Right ventricle myocardium superior (tissue), 1 donor: Measurements from ENCODE around the gene ANK2. TPM values are rescaled to one million over a fixed set of nuclear protein-coding genes. Genes with fewer than 3 reads are reported as not detected.
A peak's percentile ranks its signal among the peaks of the same experiment; 100 is the strongest.
"Not testable (repeated sequence)": the region's sequence is repeated elsewhere in the genome, so short reads cannot be mapped to it uniquely, and the experiment has no call there.

ENCODE experiments used
- ATAC-seq: fragments of 200-7000 bp; cut with Tn5 transposase; one replicate; pipeline ENCODE4 v1.9.1; 2020; ENCODE audit warnings: mild to moderate bottlenecking; ENCODE audit not compliant: poor library complexity
- DNase-seq: peaks from one replicate; pipeline ENCODE4 v3.0.0-alpha.2; 2020
- intact Hi-C: fragments of 100-400 bp; cut with DNase I; formaldehyde crosslinking; loops from one replicate; pipeline ENCODE4 v1.11.2; 2022
- total RNA-seq: library from RNA; stranded (reverse); fragmentation: NEBNext Ultra II Directional; extraction: Animal tissue kit (Norgen Biotek cat#: 25700); gene quantifications from one replicate; pipeline ENCODE4 v1.2.1, GENCODE V29; 2021
- donor health status: DM: no; HTN: yes; CAD: no; lungs with severe emphysema.

The ANK2 gene
- total RNA-seq, 1 donor from 2014 or later: 289 TPM

DNA sequence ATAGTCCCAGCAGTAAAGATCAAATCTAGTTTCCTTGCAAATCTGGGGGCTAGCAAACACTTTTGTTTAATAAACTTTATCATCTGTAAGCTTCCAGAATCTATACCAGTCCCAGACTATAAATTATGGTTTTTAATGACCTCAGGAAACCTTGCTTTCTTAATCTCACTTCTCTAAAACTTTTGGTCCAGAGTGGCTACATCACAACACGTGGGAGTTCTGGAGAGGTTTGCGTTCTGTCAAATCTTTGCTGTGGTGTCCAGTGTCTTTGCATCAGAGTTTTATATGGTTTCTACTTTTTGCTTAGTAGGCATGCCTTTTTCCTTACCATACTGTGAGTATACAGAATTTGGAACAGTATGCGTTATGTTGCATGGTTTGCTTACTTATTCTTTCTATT is 193.9 kb downstream of the ANK2 start:
- DNase-seq (no peak), ATAC-seq (no peak)
- intact Hi-C loops: loop anchor here (10.0 kb wide), 1 partner anchor 139 kb away; no protein-coding TSS in a partner anchor

DNA sequence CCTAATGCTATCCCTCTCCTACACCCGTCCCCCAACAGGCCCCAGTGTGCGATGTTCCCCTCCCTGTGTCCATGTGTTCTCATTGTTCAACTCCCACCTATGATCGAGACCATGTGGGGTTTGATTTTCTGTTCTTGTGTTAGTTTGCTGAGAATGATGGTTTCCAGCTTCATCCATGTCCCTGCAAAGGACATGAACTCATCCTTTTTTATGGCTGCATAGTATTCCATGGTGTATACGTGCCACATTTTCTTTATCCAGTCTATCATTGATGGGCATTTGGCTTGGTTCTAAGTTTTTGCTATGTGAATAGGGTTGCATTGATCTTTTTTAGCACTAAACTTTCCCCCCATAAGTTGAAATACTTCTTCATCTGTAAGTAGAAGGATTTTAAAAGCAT is 195.3 kb downstream of the ANK2 start:
- not testable (repeated sequence) for ATAC-seq

DNA sequence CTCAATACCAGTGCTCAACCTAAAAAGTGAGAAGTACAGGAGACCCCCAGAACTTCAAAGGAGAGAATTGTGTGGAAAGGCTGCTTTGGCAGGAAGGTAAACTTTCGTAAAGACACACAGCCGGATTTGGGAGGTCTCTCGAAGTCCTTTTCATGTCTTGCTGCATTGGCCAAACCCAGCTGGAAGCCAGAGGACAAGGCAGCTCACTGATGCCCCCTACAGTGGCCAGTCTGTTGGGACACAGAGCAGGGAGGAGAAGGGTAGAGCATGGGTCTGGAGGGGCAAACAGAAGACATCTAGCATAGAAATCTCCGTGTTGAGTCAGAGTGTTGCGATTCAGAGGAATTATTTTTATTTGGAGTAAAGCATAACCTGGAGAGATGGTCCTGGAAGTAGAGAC is 198.9 kb downstream of the ANK2 start:
- ATAC-seq: no peak
- intact Hi-C loops: loop anchor here (10.0 kb wide), 1 partner anchor 144 kb away; no protein-coding TSS in a partner anchor
- DNase-seq: no peak

More for the DNA sequence above, 195.3 kb downstream of the ANK2 start:
- intact Hi-C loops: loop anchor here (10.0 kb wide), 1 partner anchor 140 kb away; no protein-coding TSS in a partner anchor
- not testable (repeated sequence) for DNase-seq

DNA sequence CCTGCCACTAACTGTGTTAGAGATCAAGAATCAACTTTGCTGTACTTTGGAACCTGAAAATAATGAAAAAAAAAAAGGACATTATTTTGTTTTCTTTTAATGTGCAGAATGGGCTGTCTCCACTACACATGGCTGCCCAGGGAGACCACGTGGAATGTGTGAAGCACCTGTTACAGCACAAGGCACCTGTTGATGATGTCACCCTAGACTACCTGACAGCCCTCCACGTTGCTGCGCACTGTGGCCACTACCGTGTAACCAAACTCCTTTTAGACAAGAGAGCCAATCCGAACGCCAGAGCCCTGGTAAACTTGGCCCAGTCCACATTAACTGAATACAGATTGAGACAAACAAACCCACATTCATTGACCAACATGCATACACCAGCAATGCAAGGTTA is 206.2 kb downstream of the ANK2 start:
- ATAC-seq (no peak), DNase-seq (no peak)
- intact Hi-C loops: no loop called here

DNA sequence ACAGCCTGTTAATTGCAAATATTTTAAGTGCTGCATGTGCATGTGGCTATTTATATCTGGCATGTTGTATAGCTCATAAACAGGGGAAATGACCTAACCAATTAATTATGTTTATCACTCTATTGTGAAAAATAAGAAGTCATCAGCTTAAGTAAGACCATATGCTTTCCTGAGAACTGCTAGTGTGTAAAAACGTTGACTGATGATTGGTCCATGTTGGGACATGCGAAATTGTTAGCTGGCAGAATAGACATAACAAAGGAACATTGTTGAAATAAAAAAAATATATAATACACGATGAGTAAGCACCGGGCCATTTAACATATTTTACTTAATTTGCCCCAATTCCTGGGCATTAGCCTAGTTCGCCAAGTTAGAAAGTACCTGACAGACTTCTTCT is 207.5 kb downstream of the ANK2 start:
- intact Hi-C loops: no loop called here
- ATAC-seq (no peak), DNase-seq (no peak)

DNA sequence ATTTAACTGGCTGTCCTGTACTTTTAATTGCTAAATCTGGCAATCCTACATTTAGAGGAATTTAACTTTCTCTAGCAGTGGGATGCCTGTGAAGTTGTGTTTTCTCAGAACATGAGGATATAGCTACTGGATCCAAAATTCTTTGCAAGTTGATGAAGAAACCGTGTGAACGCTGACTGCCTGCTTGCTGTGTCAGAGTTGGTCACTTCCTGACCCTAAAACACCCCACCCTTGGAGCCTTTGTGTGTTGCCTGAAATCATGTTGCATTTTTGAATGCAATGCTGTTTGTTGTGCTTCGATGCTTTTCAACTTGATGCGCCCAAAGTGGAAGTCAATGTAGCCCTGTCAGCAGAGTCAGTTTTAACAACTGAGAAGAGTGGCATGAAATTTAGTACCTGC is 211.2 kb downstream of the ANK2 start:
- DNase-seq (no peak), ATAC-seq (no peak)
- intact Hi-C loops: no loop called here

DNA sequence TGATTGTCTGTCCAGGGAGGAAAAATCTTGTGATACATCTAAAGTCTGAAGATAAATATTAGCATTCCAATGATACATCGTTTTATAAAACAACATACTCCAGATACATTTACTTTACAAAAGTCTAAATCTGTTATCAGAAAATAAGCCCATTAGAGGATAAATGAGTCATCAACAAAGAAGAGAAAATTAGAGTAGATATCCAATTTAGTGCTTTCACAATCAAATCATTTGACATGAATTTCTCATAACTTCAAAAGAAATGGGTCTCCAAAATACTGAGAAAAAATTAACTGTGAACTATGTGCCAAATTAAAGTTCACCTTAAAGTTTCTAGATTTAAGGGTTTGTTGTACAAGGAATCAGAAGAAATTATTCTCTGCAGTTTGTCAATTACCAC is 213.8 kb downstream of the ANK2 start:
- ATAC-seq (no peak), DNase-seq (no peak)
- intact Hi-C loops: no loop called here

DNA sequence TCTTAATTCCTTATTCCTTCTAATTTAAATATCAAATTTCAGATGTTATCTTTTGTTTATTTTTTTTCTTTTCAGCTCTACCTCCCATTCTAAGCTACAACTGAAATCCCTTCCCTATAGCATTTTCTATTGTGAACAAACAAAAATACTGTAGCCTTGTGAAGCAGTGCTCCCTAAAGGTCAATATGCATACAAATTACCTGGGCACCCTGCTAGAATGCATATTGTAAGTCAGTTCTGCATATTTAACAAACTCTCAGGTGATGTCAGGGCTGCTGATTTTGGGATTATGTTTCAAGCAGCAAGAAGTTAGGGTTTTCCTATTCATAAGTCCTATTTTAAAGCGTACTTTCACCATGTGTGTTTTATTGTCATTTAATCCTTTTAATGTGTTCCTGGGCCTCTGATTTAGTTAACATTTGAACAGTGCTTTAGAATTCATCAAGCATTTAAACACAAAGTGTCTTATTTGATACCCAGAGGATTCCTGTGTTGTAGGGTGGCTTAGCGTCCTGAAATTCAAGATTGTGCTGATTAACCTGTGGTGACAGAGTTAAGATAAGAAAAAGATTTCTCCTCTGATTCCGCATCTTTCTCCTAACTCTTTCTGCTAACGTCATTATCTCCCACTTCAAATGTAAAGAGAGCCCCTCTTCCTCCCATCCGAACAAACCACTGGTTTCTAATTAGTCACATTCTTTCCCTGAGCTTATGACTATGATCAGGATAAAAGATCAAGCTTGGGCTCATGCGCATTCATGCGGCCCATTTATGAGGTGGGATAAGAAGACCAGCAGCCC is 221.3 kb downstream of the ANK2 start:
- intact Hi-C loops: no loop called here
- no peak for ATAC-seq
- no peak for DNase-seq

DNA sequence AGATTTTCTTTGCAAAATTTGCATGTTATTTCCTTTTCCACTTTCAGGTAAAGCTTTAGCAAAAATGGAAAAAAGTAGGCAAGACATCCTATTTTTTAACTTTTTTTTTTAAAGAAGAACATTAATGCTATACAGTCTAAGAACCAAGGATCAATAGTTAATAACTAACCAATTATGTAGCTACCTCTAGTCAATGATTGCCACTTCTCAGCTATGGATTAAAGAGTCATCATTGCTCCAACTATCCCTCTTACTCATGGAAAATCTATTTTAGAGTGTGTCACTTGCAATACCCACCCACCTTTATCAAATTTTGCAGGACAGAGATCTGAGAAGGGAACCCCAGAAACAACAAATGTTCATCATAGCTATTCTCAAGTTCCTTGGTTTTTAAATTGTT is 223.1 kb downstream of the ANK2 start:
- DNase-seq: no peak
- intact Hi-C loops: no loop called here
- ATAC-seq: no peak

DNA sequence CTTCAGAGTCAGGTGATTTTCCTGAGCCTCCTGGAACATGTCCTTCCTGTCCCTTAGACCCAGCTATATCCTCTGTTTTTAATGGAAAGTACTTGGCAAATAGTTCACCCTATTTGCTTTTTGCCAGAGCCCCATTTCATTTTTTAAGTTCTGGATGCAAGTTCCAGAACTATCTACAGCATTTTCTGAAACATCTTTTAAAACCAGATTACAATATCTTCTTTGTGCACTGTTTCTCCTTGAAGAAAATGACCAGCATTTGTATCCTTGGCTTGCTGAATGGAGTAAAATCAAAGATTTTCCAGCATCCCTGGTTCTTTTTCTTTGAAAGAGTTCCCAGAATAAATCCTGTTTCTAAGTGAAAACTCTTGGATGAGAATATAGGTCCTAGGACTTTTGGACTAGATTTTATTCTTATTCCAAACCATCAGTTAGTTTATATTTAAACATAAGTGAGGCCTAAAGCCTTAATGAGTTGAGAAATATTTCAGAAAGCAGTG is 224.3 kb downstream of the ANK2 start:
- intact Hi-C loops: no loop called here
- ATAC-seq (no peak), DNase-seq (no peak)

DNA sequence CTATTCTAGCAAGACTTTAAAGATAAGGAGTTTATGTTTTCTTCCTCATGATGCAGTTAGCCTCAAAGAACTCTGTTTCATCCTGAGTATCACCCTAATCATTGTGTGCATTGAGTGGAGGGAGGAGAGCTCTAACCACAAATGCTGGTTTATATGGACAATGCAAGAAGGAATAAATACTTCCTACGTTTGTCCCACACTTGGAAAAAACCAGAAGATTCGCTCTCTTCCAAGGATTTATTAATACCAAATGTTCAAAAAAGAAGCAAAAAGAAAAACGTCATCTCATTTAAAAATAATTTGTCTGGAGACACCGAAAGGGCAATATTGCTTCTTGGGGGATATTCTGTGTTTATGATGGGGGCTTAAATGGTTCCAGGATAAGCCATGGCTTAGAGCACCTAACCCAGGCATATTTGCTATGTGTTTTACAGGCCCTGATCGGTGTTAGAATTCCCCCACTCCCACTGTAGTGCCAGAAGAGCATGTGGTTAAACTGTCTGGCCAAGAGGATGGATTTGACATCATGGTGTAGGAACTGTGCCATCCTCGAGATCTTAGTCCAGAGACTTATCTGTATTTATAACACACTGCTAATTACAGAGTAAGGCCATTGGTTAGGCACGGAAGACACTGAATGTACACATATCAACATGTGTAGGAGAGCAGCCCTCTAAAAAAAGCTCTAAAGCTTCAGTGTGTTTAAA is 227.2 kb downstream of the ANK2 start:
- intact Hi-C loops: no loop called here
- DNase-seq (no peak), ATAC-seq (peak; percentile 69)

DNA sequence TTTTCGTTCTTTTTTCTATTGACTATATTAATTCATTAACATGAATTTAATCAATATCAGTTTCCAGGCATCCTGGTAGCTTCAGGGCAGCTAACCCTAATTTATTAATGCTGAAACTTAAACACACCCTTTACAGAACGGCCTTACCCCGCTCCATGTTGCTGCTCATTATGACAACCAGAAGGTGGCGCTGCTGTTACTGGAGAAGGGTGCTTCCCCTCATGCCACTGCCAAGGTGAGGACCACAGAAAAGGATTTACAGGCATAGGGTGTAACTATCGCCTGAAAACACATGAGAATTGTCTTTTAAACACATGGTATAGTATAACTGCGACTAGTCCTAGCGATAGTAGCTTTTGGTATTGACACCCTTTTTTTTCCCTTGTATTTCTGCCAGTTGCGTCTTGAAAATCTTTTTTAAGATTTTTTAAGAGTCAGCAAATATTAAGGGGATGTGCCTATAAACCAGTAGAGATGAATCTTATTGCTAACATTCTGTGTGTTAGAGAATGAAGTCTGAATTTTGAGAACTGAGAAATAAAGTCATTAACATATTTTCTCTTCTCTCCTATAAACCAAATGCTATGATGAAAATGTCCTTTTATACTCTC is 229.0 kb downstream of the ANK2 start:
- ATAC-seq: peak; percentile 90
- intact Hi-C loops: no loop called here
- DNase-seq: peak; percentile 58

DNA sequence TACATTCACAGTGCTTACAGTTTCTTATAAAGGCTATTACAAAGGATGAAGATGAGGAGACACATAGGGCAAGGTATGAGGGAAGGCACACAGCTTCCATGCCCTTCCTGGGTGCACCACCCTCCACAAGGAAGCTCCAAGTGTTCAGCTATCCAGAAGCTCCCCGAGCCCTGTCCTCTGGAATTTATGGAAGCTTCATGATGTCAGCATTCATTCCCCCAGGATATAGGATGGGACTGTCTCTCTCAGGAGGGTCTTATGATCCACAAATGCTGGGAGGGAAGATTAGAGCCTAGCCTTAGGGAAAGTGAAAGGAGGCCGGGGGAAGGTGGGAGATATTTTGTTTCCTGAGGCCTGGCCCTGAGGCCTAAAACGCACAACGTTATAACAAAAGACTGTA is 236.0 kb downstream of the ANK2 start:
- DNase-seq (no peak), ATAC-seq (no peak)
- intact Hi-C loops: no loop called here

DNA sequence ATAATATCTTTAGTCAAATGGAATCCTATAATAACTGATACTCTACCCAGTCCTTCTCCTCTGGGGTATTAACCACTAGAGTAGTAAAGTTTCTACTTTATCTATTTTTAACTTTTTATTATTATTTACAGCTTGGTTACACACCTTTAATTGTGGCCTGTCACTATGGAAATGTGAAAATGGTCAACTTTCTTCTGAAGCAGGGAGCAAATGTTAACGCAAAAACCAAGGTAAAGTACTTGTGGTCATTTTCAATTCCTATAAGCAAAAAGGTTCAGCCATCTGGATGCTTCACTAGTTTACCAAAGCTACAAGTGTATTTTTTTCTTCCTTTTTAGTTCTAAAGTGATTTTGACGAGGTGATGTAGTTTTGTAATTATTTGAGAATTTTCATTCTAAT is 238.8 kb downstream of the ANK2 start:
- ATAC-seq (no peak), DNase-seq (no peak)
- intact Hi-C loops: no loop called here

DNA sequence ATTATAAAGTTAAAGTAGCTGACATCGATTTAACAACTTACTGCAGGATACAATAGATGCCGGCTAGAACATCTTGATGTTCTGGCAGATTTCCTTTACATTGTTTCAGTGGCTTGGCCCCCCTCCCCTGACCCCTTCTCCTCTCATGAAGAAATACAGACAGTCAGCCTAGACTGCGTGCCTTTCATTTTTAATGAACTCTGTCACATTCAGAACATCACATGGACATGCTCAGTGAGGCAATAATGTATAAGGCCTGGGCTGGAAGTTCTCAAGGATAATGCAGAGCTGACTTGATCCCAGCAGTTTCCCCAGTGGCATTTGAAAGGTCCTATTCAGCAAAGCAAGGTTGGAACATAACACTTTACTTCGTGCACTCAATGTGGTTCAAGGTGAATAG is 239.2 kb downstream of the ANK2 start:
- no peak for DNase-seq
- ATAC-seq: no peak
- intact Hi-C loops: no loop called here

DNA sequence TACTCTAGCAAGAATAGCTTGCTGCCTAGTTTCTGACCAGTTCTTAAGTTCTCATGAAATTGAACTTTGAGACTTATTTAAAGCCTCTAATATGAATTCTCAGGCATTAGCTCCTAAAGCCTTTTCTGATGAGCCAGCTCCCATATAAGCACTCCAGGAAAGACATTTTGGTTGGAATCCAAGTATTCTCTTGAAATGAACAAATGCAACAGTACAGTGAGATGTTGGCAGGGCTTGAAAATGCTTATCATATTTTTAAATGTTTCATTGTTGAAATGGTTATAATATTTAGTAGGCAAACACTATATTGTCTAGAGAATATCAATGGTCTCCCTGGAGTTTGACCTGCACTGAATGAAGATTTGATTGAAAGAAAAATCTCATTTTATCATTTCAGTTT is 240.3 kb downstream of the ANK2 start:
- DNase-seq: no peak
- ATAC-seq: no peak
- intact Hi-C loops: no loop called here

DNA sequence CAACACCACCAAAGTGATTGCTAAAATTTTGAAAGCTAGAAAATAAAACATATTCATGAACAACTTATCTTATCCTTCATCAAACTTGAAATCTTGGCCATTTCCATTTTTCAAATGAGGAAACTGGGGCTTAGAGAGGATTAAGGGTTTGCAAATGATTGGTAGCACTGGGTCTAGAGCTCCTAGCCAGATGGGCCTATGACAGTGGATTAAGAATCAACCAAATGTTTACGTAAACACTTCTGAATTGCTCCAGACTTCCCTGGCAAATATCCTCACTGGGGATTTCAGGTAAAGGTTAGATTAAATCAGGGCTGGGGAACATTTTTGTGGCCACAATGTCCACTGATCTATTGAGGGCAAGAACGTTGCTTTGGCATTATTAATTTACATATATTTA is 241.2 kb downstream of the ANK2 start:
- no peak for ATAC-seq
- DNase-seq: no peak
- intact Hi-C loops: no loop called here

DNA sequence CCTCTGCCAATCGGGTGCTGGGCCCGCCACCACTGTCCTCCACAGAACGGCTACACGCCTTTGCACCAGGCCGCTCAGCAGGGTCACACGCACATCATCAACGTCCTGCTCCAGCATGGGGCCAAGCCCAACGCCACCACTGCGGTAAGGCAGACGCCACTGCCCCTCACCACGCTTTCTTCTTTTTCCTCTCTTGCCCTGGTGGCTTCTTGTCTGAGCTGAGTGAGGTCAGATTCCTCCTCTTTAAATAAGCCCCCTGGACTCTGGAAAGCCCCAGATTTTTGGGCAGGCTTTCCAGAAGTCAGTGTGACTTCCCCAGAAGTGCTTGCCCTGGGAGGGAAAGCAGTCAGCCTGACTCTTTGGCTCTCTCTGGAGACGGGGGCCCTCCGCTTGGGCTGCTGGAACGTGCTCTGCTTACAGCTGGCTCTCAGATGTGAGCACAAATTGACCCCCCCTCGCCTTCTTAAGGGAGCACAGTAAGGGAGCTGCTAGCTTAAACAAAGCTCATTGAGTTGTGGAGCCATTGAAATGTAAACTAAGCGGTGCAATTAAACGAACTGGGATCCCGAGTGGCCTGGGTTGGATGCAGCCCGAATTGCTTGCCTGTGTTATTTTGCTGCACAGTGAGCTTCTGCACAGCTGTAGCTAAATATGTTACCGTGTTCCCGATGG is 243.1 kb downstream of the ANK2 start:
- ATAC-seq: peak; percentile 70
- intact Hi-C loops: no loop called here
- peak; percentile 57 for DNase-seq

DNA sequence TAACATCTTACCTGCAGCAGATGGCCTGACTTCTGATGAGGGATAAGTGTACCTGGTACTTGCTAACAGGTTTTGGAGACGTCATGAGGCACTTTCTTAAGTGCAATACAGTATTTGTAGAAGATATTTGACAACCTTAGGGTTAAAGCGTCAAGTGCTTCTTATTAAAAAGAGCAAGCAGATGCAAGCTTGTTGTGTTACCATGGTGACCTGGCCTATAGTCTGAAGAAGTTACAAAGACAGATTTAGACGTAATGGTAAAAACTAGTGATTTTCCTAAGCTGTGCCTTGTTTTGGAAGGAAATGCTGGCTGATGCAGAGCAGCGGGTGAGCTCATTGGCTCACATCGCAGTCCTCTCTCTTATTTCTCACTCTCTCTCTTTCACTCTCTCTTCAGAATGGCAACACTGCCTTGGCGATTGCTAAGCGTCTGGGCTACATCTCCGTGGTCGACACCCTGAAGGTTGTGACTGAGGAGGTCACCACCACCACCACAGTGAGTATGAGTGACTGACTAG is 243.6 kb downstream of the ANK2 start:
- peak; percentile 61 for ATAC-seq
- no peak for DNase-seq
- intact Hi-C loops: no loop called here
